K562 (cell line): ENCODE data around the gene GAD1. TPM values are rescaled to one million over a fixed set of nuclear protein-coding genes. Genes with fewer than 3 reads are reported as not detected.
A peak's percentile ranks its signal among the peaks of the same experiment; 100 is the strongest.

Experiments used
- ATF7 ChIP-seq: fragments of 450-650 bp; IDR thresholded peaks from 2 replicates; pipeline ENCODE4 v1.7.1; 2014; ENCODE audit warnings: mild to moderate bottlenecking, moderate library complexity
- CGGBP1 ChIP-seq: fragments of 250-450 bp; sonication (Bioruptor Pico); IDR thresholded peaks from 2 replicates; pipeline ENCODE4 v1.9.0; 2021; ENCODE audit warnings: mild to moderate bottlenecking
- FOXK1 ChIP-seq: sonication (generic); formaldehyde crosslinking; IDR thresholded peaks from 2 replicates; pipeline ENCODE4 v1.8.0; 2022; ENCODE audit warnings: missing genetic modification reagents, mild to moderate bottlenecking, borderline replicate concordance
- GATAD2A ChIP-seq: fragments of 450-650 bp; IDR thresholded peaks from 2 replicates; pipeline ENCODE4 v1.6.1; 2017
- GTF3C2 ChIP-seq: IDR thresholded peaks from 3 replicates; pipeline ENCODE4 v1.6.1; 2011; ENCODE audit warnings: borderline replicate concordance, mild to moderate bottlenecking, moderate library complexity; ENCODE audit not compliant: insufficient read length; ENCODE audit errors: extremely low read depth
- HNRNPH1 ChIP-seq: fragments of 200-400 bp; formaldehyde crosslinking; optimal IDR thresholded peaks from 2 replicates; pipeline ENCODE3; 2017; ENCODE audit warnings: low read depth, mild to moderate bottlenecking, low read length, moderate library complexity
- HNRNPLL ChIP-seq: fragments of 200-400 bp; formaldehyde crosslinking; IDR thresholded peaks from 2 replicates; pipeline ENCODE4 v1.6.1; 2017; ENCODE audit warnings: low read length, low read depth, mild to moderate bottlenecking; ENCODE audit not compliant: poor library complexity, severe bottlenecking
- MXI1 ChIP-seq: IDR thresholded peaks from 2 replicates; pipeline ENCODE4 v1.6.1; 2011; ENCODE audit warnings: low read depth, mild to moderate bottlenecking, improper control_type of control experiment, low read length
- NBN ChIP-seq: fragments of 450-650 bp; IDR thresholded peaks from 2 replicates; pipeline ENCODE4 v1.6.1; 2016; ENCODE audit warnings: low read depth, mild to moderate bottlenecking
- NCOA4 ChIP-seq: fragments of 450-650 bp; IDR thresholded peaks from 2 replicates; pipeline ENCODE4 v1.6.1; 2018; ENCODE audit warnings: mild to moderate bottlenecking; ENCODE audit not compliant: partially characterized antibody
- NFATC3 ChIP-seq: fragments of 450-650 bp; IDR thresholded peaks from 2 replicates; pipeline ENCODE4 v1.6.1; 2017; ENCODE audit warnings: mild to moderate bottlenecking
- RAD21 ChIP-seq, 2 experiments: fragments of 250-450 bp in 1 of 2; fragments of 450-650 bp in 1 of 2; sonication (Bioruptor Pico) in 1 of 2; formaldehyde crosslinking in 1 of 2; IDR thresholded peaks in 1 of 2; conservative IDR thresholded peaks in 1 of 2; 2 replicates each; pipeline versions ENCODE4 v1.4.0 to v1.8.0; 2020 to 2022; ENCODE audit warnings: mild to moderate bottlenecking in 2 of 2, moderate library complexity in 1 of 2
- RBM17 ChIP-seq: fragments of 200-400 bp; formaldehyde crosslinking; IDR thresholded peaks from 2 replicates; pipeline ENCODE4 v1.6.1; 2017; ENCODE audit warnings: low read depth, mild to moderate bottlenecking, low read length, borderline replicate concordance
- SRSF7 ChIP-seq: fragments of 200-400 bp; formaldehyde crosslinking; optimal IDR thresholded peaks from 2 replicates; pipeline ENCODE3; 2017; ENCODE audit warnings: mild to moderate bottlenecking, low read depth, low read length
- TRIM24 ChIP-seq, 2 experiments: fragments of 450-650 bp; IDR thresholded peaks; 2 replicates each; pipeline ENCODE4 v1.6.1; 2016
- ZC3H4 ChIP-seq: sonication (generic); formaldehyde crosslinking; IDR thresholded peaks from 2 replicates; pipeline ENCODE4 v1.9.0; 2021; ENCODE audit warnings: missing genetic modification reagents, borderline replicate concordance
- ZNF280A ChIP-seq: fragments of 450-650 bp; IDR thresholded peaks from 2 replicates; pipeline ENCODE4 v1.6.1; 2018; ENCODE audit warnings: mild to moderate bottlenecking, low read depth; ENCODE audit not compliant: partially characterized antibody
- ZNF395 ChIP-seq: fragments of 200-800 bp; sonication (Bioruptor generic); IDR thresholded peaks from 2 replicates; pipeline ENCODE4 v1.6.1; 2017; ENCODE audit warnings: missing genetic modification characterization, missing compliant biosample characterization
- ZNF436 ChIP-seq: fragments of 250-450, 450-650 bp; sonication (Bioruptor Pico); formaldehyde crosslinking; IDR thresholded peaks from 2 replicates; pipeline ENCODE4 v1.7.0; 2020; ENCODE audit warnings: mild to moderate bottlenecking
- ZZZ3 ChIP-seq: fragments of 450-650 bp; IDR thresholded peaks from 2 replicates; pipeline ENCODE4 v1.6.1; 2016; ENCODE audit warnings: antibody characterized with exemption, mild to moderate bottlenecking, moderate library complexity
- polyA plus RNA-seq, 8 experiments: library from polyadenylated mRNA; depleted of rRNA in 4 of 8; stranded (reverse) in 5 of 8; unstranded in 3 of 8; fragments of >200 nt; fragmentation: Nextera tagmentation in 2 of 8; fragmentation: Illumina TruSeq in 1 of 8; extraction: Ambion mirVana in 2 of 8; extraction: Trizol in 1 of 8; gene quantifications; 2 replicates each; pipeline versions ENCODE4 v1.2.1 to v1.2.3, GENCODE V29; 2011 to 2014; ENCODE audit warnings: inconsistent platforms in 1 of 8, missing spikeins in 1 of 8
- total RNA-seq, 7 experiments: library from RNA; depleted of rRNA in 6 of 7; stranded (reverse); fragments of >200 nt in 6 of 7; fragmentation: Illumina TruSeq in 2 of 7; extraction: Trizol in 2 of 7; gene quantifications; 2 replicates each; pipeline versions ENCODE4 v1.2.1 to v1.2.3, GENCODE V29; 2011 to 2021; ENCODE audit warnings: low replicate concordance in 1 of 7
- TF ChIP-seq, protein P1 (sequence below): sonication (generic); formaldehyde crosslinking; IDR thresholded peaks from 2 replicates; pipeline ENCODE4 v1.8.0; 2022; ENCODE audit warnings: mild to moderate bottlenecking, missing genetic modification reagents

Gene GAD1
- total and polyA plus RNA-seq, 9 of the 15 experiments (the other 6 are each of a cell fraction or from before 2014, with no cell fraction given) = 2.7 to 29.1 (median 15.7) TPM

- TF ChIP-seq RBM17 = no peak
- TF ChIP-seq NCOA4 = no peak
- peak; percentile 83 for TF ChIP-seq HNRNPLL
- TF ChIP-seq MXI1 = no peak
- TF ChIP-seq, protein P1, sequence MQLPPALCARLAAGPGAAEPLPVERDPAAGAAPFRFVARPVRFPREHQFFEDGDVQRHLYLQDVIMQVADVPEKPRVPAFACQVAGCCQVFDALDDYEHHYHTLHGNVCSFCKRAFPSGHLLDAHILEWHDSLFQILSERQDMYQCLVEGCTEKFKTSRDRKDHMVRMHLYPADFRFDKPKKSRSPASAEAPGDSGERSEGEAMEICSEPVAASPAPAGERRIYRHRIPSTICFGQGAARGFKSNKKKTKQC (CRISPR knock-in tag) = peak; percentile 94
- no peak for TF ChIP-seq NFATC3
- TF ChIP-seq ZZZ3 = no peak
- peak; percentile 4 to 25; a peak in 1 of 4 replicates for TF ChIP-seq RAD21 (CRISPR knock-in tag; conservative IDR thresholded peaks at IDR 0.05 in 1 of 2, IDR thresholded peaks at IDR 0.05 in 1 of 2)
- no peak for TF ChIP-seq CGGBP1 (CRISPR knock-in tag)
- peak; percentile 51; the same call in 1 of the 2 replicates for TF ChIP-seq NBN
- TF ChIP-seq FOXK1 (CRISPR knock-in tag) = no peak
- TF ChIP-seq ZNF436 (CRISPR knock-in tag) = no peak
- TF ChIP-seq GATAD2A = peak; percentile 66
- TF ChIP-seq GTF3C2 = no peak
- no peak for TF ChIP-seq ZNF280A
- no peak for TF ChIP-seq ZNF395 (CRISPR knock-in tag)
- TF ChIP-seq ZC3H4 = no peak
- TF ChIP-seq HNRNPH1 = no peak
- no peak for TF ChIP-seq SRSF7
- no peak; the same call in 1 of the 2 replicates for TF ChIP-seq ATF7
- 0 out of 4 replicates have a peak, but pooled peaks of 1 of the 2 experiments have one; percentile 13 for TF ChIP-seq TRIM24 (IDR thresholded peaks at IDR 0.05)
Observed at GRCh38 chr2:170770606-170771420, 45.9 kb upstream of the GAD1 start (continued).
